ENCODE results near the gene FHAD1.
"Not testable (repeated sequence)": the region's sequence is repeated elsewhere in the genome, so short reads cannot be mapped to it uniquely, and the experiment has no call there.

Gene FHAD1

GRCh38 chr1:15380601-15381508, 133.8 kb downstream of the FHAD1 start:
- in situ Hi-C loops (cut with MboI; ENCODE audit: low pct_unique_long_range_greater_than_20kb, low sequenced_read_pairs): no loop called here
- no peak for DNase-seq

DNA sequence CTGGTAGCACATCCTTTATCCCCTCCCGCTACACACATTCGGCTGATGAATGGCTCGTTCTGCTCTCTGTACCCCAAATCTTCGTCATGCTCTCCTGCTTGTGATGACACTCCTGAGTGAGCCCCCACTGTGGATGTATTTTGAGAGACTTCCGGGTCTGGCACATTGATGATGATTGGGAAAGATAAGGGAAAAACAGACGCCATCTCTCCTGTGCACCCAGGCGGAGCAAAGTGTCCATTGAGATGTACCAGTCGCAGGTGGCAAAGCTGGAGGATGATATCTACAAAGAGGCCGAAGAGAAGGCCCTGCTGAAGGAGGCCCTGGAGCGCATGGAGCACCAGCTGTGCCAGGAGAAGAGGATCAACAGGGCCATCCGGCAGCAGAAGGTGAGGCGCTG, 134.8 kb downstream of the FHAD1 start:
- in situ Hi-C loops (cut with MboI; ENCODE audit: low pct_unique_long_range_greater_than_20kb, low sequenced_read_pairs): no loop called here
- no peak for DNase-seq

DNA sequence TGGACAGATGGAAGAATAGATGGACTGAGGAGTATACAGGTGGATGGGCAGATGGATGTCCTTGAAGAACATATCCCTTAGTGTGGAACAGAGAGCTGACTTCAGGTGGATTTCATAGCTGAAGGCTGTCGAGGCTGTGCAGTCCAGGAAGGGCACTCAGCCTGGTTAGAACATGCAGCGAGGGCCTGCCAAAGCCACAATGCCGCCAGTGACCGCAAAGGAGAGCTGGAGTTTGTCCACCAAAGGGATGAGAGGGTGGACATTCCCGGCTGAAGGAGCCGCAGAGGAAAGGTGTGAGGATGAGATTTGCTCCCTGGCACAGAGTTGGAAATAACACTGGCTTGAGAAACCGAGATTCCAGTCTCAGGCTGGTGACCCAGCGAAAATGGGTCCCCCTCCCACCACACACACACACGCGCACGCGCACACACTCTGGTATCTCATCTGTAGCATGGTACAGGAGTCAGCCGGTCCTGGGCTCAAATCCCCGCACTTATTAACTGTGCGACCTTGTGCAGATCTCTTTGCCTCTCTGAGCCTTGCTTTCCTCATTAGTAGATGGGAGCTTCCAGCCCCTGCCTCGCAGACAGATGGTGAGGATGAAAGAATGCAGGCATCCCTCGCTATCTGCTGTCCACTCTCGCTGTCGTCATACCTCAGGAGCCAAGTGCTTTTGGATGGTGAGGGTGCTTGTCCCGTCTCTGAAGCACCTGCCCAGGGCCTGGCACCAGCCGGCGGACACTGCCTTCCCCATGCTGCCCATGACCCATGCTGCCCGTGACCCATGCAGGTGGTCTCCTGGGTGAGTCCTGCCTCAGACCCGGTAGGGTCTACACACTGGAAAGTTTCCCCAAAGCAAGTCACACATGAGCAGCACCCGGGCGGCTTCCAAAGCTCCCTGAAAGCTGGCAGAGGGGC, 135.8 kb downstream of the FHAD1 start:
- in situ Hi-C loops (cut with MboI; ENCODE audit: low pct_unique_long_range_greater_than_20kb, low sequenced_read_pairs): no loop called here
- no peak for DNase-seq

DNA sequence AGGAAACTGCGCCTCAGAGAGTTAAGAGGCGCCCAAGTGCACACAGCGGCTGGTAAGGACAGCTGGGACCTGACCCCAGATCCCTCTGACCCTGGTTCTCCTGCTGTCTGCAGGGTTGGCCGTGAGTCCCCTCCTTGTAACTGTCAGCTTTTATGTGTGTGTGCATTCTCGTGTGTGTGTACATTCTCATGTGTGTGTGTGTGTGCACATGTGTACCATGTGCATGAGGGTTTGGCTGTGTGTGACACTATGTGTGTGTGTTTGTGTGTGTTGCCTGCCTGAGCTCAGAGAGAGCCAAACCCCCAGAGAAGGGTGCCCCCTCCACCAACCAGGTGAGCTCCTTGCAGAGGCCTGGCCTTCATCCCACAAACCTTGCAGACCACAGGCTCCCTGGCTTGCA, 136.8 kb downstream of the FHAD1 start:
- no peak for DNase-seq
- in situ Hi-C loops (cut with MboI; ENCODE audit: low pct_unique_long_range_greater_than_20kb, low sequenced_read_pairs): no loop called here

DNA sequence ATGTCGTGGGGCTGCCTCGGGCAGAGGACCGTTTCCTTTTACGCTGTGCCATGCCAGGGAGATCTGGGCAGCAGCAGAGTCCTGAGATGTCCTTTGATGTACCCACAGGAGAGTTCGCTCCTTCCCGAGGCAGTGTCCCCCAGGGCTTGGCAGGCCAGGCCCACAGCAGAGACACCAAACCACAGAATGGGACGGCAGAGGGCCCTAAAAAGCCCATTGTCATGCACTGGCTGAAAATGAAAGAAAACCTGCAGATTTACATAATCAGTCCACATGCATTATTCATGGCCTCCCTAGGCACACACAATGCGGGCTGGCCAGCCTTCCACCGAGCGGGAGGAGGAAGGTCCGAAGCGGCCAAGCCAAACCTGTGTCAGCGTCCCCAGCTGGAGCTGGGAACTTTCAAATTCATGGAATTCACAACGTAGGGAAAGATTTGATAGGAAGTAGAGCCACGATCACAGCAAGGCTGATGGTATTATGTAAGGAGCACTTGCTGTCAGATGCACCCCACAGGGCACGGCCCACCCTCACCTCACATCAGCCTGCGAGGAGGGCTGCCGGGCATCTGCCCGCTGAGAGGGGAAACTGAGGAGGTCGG, 137.4 kb downstream of the FHAD1 start:
- DNase-seq: no peak
- in situ Hi-C loops (cut with MboI; ENCODE audit: low pct_unique_long_range_greater_than_20kb, low sequenced_read_pairs): no loop called here

- no peak for DNase-seq
- in situ Hi-C loops (cut with MboI; ENCODE audit: low pct_unique_long_range_greater_than_20kb, low sequenced_read_pairs): no loop called here
Measured at GRCh38 chr1:15385420-15385819, 138.4 kb downstream of the FHAD1 start.

GRCh38 chr1:15386164-15386749, 139.2 kb downstream of the FHAD1 start:
- DNase-seq: peak; percentile 21
- in situ Hi-C loops (cut with MboI; ENCODE audit: low pct_unique_long_range_greater_than_20kb, low sequenced_read_pairs): no loop called here

- in situ Hi-C loops (cut with MboI; ENCODE audit: low pct_unique_long_range_greater_than_20kb, low sequenced_read_pairs): no loop called here
- DNase-seq: no peak
Measured at GRCh38 chr1:15388201-15388880, 141.3 kb downstream of the FHAD1 start.

DNA sequence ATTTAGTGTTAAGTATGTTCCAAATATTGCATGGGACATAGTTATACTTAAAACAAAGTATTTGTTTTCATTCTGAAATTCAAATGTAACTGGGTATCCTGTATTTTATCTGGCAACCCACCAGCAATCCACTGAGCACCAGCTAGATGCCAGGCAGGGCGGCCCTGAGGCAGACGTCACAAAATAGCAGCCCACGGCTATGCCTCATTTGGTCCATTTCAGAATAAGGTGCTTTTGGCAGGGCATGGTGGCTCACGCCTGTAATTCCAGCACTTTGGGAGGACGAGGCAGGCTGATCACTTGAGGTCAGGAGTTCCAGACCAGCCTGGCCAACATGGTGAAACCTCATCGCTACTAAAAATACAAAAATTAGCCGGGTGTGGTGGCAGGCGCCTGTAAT, 142.8 kb downstream of the FHAD1 start:
- in situ Hi-C loops (cut with MboI; ENCODE audit: low pct_unique_long_range_greater_than_20kb, low sequenced_read_pairs); DNase-seq: not testable (repeated sequence)

DNA sequence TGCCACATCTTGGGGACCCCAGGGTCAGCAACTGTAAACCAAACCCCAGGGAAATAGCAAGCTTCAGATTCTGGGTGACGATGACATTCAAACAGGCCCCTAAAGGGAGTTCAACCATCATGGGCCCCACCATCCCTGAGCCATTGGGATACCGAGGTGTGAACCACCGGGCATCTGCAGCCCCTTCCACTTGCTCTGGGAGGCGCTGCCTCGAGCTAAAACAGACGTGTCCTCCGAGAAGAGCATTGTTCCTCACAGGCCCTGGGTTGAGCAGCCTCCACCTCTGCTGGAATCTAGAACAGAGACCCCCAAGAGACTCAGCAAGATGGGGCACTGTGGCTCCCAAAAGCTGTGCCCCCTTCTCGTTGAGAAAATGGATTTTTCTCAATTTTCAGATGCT, 143.6 kb downstream of the FHAD1 start:
- in situ Hi-C loops (cut with MboI; ENCODE audit: low pct_unique_long_range_greater_than_20kb, low sequenced_read_pairs): no loop called here
- DNase-seq: no peak

GRCh38 chr1:15391366-15391765, 144.3 kb downstream of the FHAD1 start:
- in situ Hi-C loops (cut with MboI; ENCODE audit: low pct_unique_long_range_greater_than_20kb, low sequenced_read_pairs): no loop called here
- DNase-seq: no peak

- in situ Hi-C loops (cut with MboI; ENCODE audit: low pct_unique_long_range_greater_than_20kb, low sequenced_read_pairs): no loop called here
- no peak for DNase-seq
Measured at GRCh38 chr1:15393475-15394257, 146.6 kb downstream of the FHAD1 start.

- in situ Hi-C loops (cut with MboI; ENCODE audit: low pct_unique_long_range_greater_than_20kb, low sequenced_read_pairs): no loop called here
- DNase-seq: no peak
Measured at GRCh38 chr1:15394258-15394690, 147.3 kb downstream of the FHAD1 start.

- in situ Hi-C loops (cut with MboI; ENCODE audit: low pct_unique_long_range_greater_than_20kb, low sequenced_read_pairs): no loop called here
Measured at GRCh38 chr1:15397236-15397635, 150.2 kb downstream of the FHAD1 start.

GRCh38 chr1:15399710-15400109, 152.7 kb downstream of the FHAD1 start:
- in situ Hi-C loops (cut with MboI; ENCODE audit: low pct_unique_long_range_greater_than_20kb, low sequenced_read_pairs): no loop called here
- DNase-seq: no peak

More at GRCh38 chr1:15397236-15397635, 150.2 kb downstream of the FHAD1 start:
- DNase-seq: no peak

GRCh38 chr1:15400627-15401026, 153.6 kb downstream of the FHAD1 start:
- in situ Hi-C loops (cut with MboI; ENCODE audit: low pct_unique_long_range_greater_than_20kb, low sequenced_read_pairs): no loop called here
- DNase-seq: no peak

- in situ Hi-C loops (cut with MboI; ENCODE audit: low pct_unique_long_range_greater_than_20kb, low sequenced_read_pairs): no loop called here
- no peak for DNase-seq
Measured at GRCh38 chr1:15401391-15402055, 154.5 kb downstream of the FHAD1 start.

All from KBM-7 (cell line).